Measurements from ENCODE around the gene OR8H2.
"Not testable (repeated sequence)": the region's sequence is repeated elsewhere in the genome, so short reads cannot be mapped to it uniquely, and the experiment has no call there.

The OR8H2 gene

GRCh38 chr11:56103210-56103737, at the start of gene OR8H2:
Gene OR8H2 (plus strand): TSS chr11:56103687. CDS start chr11:56105043, 1,356 bp downstream.
- no peak for DNase-seq (ENCODE audit: low read depth)

- not testable (repeated sequence) for DNase-seq (ENCODE audit: low read depth)
Measured at GRCh38 chr11:56056366-56056765, 47.1 kb upstream of the OR8H2 start.

GRCh38 chr11:56057661-56058237, 45.7 kb upstream of the OR8H2 start:
- not testable (repeated sequence) for DNase-seq (ENCODE audit: low read depth)

- not testable (repeated sequence) for DNase-seq (ENCODE audit: low read depth)
Measured at GRCh38 chr11:56058260-56058780, 45.2 kb upstream of the OR8H2 start.

GRCh38 chr11:56066980-56067379, 36.5 kb upstream of the OR8H2 start:
- DNase-seq (ENCODE audit: low read depth), result no peak

GRCh38 chr11:56089697-56090096, 13.8 kb upstream of the OR8H2 start:
- DNase-seq (ENCODE audit: low read depth), result no peak

- no peak for DNase-seq (ENCODE audit: low read depth)
Measured at GRCh38 chr11:56093008-56093407, 10.5 kb upstream of the OR8H2 start, which contains the start of gene OR8I2. Gene OR8I2 (plus strand): TSS chr11:56093308. CDS start chr11:56093308, 0 bp downstream.

- DNase-seq (ENCODE audit: low read depth), result no peak
Measured at GRCh38 chr11:56122073-56122472, 18.6 kb downstream of the OR8H2 start, which contains the start of gene OR8H3. Gene OR8H3 (plus strand): TSS chr11:56122373. CDS start chr11:56122373, 0 bp downstream.

GRCh38 chr11:56140151-56140661, 36.7 kb downstream of the OR8H2 start, which contains the start of gene OR8J3:
Gene OR8J3 (minus strand): TSS chr11:56140201. CDS start chr11:56137718, 2,483 bp downstream.
- no peak for DNase-seq (ENCODE audit: low read depth)

- not testable (repeated sequence) for DNase-seq (ENCODE audit: low read depth)
Measured at GRCh38 chr11:56143681-56144080, 40.2 kb downstream of the OR8H2 start.

- DNase-seq (ENCODE audit: low read depth), result no peak
Measured at GRCh38 chr11:56151376-56151775, 47.9 kb downstream of the OR8H2 start.

GRCh38 chr11:56152333-56152732, 48.8 kb downstream of the OR8H2 start:
- DNase-seq (ENCODE audit: low read depth), result no peak

Data from EH (cell line).